ENCODE measurements around the gene OR6F1. TPM values are rescaled to one million over a fixed set of nuclear protein-coding genes. Genes with fewer than 3 reads are reported as not detected.

The OR6F1 gene
- total and polyA plus RNA-seq, 2 experiments from 2014 or later, result not detected

DNA sequence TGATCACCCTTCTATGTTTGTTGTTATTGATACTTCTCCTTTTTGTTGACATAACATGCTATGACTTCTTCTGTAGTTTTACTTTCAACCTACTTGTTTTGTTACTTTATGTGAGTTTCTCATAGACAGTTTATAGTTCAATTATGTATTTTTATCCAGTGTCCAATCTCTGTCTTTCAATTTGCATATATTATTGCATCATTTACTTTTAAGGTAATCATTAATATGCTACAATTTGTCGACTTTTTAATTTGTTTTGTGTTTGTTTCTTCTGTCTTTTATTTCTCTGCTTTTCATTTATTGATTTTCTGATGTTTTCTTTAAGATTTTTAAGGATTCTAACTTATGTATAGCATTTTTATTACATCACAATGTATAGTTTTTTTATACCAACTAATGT lies 47.2 kb downstream of the OR6F1 start:
- no peaks in the 10 kb centered on the region for H3K36me3 ChIP-seq (ENCODE audit: insufficient read depth)
- no peak overlapping the region for H3K4me3 Mint-ChIP-seq
- TF ChIP-seq CREB1 (CRISPR knock-in tag; IDR thresholded peaks at IDR 0.05; ENCODE audit: low read depth), result no peak
- TF ChIP-seq JUNB (IDR thresholded peaks at IDR 0.05; ENCODE audit: unreplicated experiment), result no peak
- no peak for TF ChIP-seq ZNF331 (CRISPR knock-in tag; IDR thresholded peaks at IDR 0.05; ENCODE audit: low read depth)
- TF ChIP-seq, protein P1, sequence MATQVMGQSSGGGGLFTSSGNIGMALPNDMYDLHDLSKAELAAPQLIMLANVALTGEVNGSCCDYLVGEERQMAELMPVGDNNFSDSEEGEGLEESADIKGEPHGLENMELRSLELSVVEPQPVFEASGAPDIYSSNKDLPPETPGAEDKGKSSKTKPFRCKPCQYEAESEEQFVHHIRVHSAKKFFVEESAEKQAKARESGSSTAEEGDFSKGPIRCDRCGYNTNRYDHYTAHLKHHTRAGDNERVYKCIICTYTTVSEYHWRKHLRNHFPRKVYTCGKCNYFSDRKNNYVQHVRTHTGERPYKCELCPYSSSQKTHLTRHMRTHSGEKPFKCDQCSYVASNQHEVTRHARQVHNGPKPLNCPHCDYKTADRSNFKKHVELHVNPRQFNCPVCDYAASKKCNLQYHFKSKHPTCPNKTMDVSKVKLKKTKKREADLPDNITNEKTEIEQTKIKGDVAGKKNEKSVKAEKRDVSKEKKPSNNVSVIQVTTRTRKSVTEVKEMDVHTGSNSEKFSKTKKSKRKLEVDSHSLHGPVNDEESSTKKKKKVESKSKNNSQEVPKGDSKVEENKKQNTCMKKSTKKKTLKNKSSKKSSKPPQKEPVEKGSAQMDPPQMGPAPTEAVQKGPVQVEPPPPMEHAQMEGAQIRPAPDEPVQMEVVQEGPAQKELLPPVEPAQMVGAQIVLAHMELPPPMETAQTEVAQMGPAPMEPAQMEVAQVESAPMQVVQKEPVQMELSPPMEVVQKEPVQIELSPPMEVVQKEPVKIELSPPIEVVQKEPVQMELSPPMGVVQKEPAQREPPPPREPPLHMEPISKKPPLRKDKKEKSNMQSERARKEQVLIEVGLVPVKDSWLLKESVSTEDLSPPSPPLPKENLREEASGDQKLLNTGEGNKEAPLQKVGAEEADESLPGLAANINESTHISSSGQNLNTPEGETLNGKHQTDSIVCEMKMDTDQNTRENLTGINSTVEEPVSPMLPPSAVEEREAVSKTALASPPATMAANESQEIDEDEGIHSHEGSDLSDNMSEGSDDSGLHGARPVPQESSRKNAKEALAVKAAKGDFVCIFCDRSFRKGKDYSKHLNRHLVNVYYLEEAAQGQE (IDR thresholded peaks at IDR 0.05; ENCODE audit: unreplicated experiment), result no peak
- no peak for TF ChIP-seq NANOG (IDR thresholded peaks at IDR 0.05; ENCODE audit: borderline replicate concordance)
- TF ChIP-seq, protein P2, sequence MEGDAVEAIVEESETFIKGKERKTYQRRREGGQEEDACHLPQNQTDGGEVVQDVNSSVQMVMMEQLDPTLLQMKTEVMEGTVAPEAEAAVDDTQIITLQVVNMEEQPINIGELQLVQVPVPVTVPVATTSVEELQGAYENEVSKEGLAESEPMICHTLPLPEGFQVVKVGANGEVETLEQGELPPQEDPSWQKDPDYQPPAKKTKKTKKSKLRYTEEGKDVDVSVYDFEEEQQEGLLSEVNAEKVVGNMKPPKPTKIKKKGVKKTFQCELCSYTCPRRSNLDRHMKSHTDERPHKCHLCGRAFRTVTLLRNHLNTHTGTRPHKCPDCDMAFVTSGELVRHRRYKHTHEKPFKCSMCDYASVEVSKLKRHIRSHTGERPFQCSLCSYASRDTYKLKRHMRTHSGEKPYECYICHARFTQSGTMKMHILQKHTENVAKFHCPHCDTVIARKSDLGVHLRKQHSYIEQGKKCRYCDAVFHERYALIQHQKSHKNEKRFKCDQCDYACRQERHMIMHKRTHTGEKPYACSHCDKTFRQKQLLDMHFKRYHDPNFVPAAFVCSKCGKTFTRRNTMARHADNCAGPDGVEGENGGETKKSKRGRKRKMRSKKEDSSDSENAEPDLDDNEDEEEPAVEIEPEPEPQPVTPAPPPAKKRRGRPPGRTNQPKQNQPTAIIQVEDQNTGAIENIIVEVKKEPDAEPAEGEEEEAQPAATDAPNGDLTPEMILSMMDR (conservative IDR thresholded peaks at IDR 0.05; ENCODE audit: low read depth in 2 of 2), result no peak
- TF ChIP-seq POLR2AphosphoS5 (IDR thresholded peaks at IDR 0.05; ENCODE audit: low read depth), result no peak
- no peak overlapping the region for H3K4me2 ChIP-seq
- H3F3A ChIP-seq (replicated peaks; ENCODE audit: low read depth), result no peaks in the 10 kb centered on the region
- no peak for DNase-seq (ENCODE audit: low spot score)
- no peaks in the 10 kb centered on the region for H3K9me2 ChIP-seq (ENCODE audit: insufficient read depth)
- H3K27me3 ChIP-seq (ENCODE audit: insufficient read depth), result no peaks in the 10 kb centered on the region
- ATAC-seq, result no peak
- H3K4me1 ChIP-seq (ENCODE audit: insufficient read depth), result no peaks in the 10 kb centered on the region
- no peak overlapping the region for H3K27ac Mint-ChIP-seq
- peaks cover 5% of the 10 kb centered on the region for H3K9me3 Mint-ChIP-seq
- H3K79me2 ChIP-seq (replicated peaks; ENCODE audit: insufficient read depth), result no peaks in the 10 kb centered on the region
- no peaks in the 10 kb centered on the region for H3K27me3 Mint-ChIP-seq (ENCODE audit: insufficient read depth, low read depth, poor library complexity)
- H3K36me3 Mint-ChIP-seq (ENCODE audit: low read depth), result peaks cover 4% of the 10 kb centered on the region; the same call in 2 of the 3 replicates
- H3K27ac ChIP-seq (ENCODE audit: low read depth), result no peak overlapping the region
- no peaks in the 10 kb centered on the region for H3K4me1 Mint-ChIP-seq
- H4K20me1 ChIP-seq (replicated peaks; ENCODE audit: insufficient read depth), result no peaks in the 10 kb centered on the region
- H3K4me3 ChIP-seq, result no peak overlapping the region
- H2AFZ ChIP-seq, result no peak overlapping the region

Other genes starting within 250 kb of the OR6F1 start
- not detected in 2 replicates for gene OR2C3, start 180.2 kb downstream of the OR6F1 start, total RNA-seq (2014; rRNA removed; shearing (Covaris generic))
- not detected in 2 replicates for gene OR2C3, start 180.2 kb downstream of the OR6F1 start, polyA plus RNA-seq (2016; fragmentation: Nextera tagmentation; extraction: Ambion mirVana)
- gene GCSAML, start 167.5 kb downstream of the OR6F1 start, total RNA-seq (2014; rRNA removed; shearing (Covaris generic)), result not detected in 2 replicates
- gene GCSAML, start 167.5 kb downstream of the OR6F1 start, polyA plus RNA-seq (2016; fragmentation: Nextera tagmentation; extraction: Ambion mirVana), result not detected in 2 replicates
- gene OR2G2, start 128.3 kb downstream of the OR6F1 start, total RNA-seq (2014; rRNA removed; shearing (Covaris generic)), result not detected in 2 replicates
- not detected in 2 replicates for gene OR2G2, start 128.3 kb downstream of the OR6F1 start, polyA plus RNA-seq (2016; fragmentation: Nextera tagmentation; extraction: Ambion mirVana)
- not detected in 2 replicates for gene OR2G3, start 111.1 kb downstream of the OR6F1 start, total RNA-seq (2014; rRNA removed; shearing (Covaris generic))
- not detected in 2 replicates for gene OR2G3, start 111.1 kb downstream of the OR6F1 start, polyA plus RNA-seq (2016; fragmentation: Nextera tagmentation; extraction: Ambion mirVana)
- gene OR13G1, start 36.9 kb downstream of the OR6F1 start, total RNA-seq (2014; rRNA removed; shearing (Covaris generic)), result not detected in 2 replicates
- gene OR13G1, start 36.9 kb downstream of the OR6F1 start, polyA plus RNA-seq (2016; fragmentation: Nextera tagmentation; extraction: Ambion mirVana), result not detected in 2 replicates
- gene OR14K1, start 22.0 kb upstream of the OR6F1 start, total RNA-seq (2014; rRNA removed; shearing (Covaris generic)), result 0.31 TPM in 1 of 2 replicates, not detected in the other
- gene OR14K1, start 22.0 kb upstream of the OR6F1 start, polyA plus RNA-seq (2016; fragmentation: Nextera tagmentation; extraction: Ambion mirVana), result not detected in 2 replicates
- not detected in 2 replicates for gene OR14A2, start 31.5 kb upstream of the OR6F1 start, total RNA-seq (2014; rRNA removed; shearing (Covaris generic))
- gene OR14A2, start 31.5 kb upstream of the OR6F1 start, polyA plus RNA-seq (2016; fragmentation: Nextera tagmentation; extraction: Ambion mirVana), result 0.60 TPM in 1 of 2 replicates, not detected in the other
- not detected in 2 replicates for gene OR1C1, start 43.9 kb upstream of the OR6F1 start, total RNA-seq (2014; rRNA removed; shearing (Covaris generic))
- gene OR1C1, start 43.9 kb upstream of the OR6F1 start, polyA plus RNA-seq (2016; fragmentation: Nextera tagmentation; extraction: Ambion mirVana), result 0.21 TPM in 1 of 2 replicates, not detected in the other
- gene OR14A16, start 107.5 kb upstream of the OR6F1 start, total RNA-seq (2014; rRNA removed; shearing (Covaris generic)), result not detected in 2 replicates
- 0.21 and 0.34 TPM in 2 replicates for gene OR14A16, start 107.5 kb upstream of the OR6F1 start, polyA plus RNA-seq (2016; fragmentation: Nextera tagmentation; extraction: Ambion mirVana)
- not detected in 2 replicates for gene OR11L1, start 125.2 kb upstream of the OR6F1 start, total RNA-seq (2014; rRNA removed; shearing (Covaris generic))
- gene OR11L1, start 125.2 kb upstream of the OR6F1 start, polyA plus RNA-seq (2016; fragmentation: Nextera tagmentation; extraction: Ambion mirVana), result not detected in 2 replicates
- gene TRIM58, start 140.5 kb upstream of the OR6F1 start, total RNA-seq (2014; rRNA removed; shearing (Covaris generic)), result 3.4 and 4.3 TPM in 2 replicates
- gene TRIM58, start 140.5 kb upstream of the OR6F1 start, polyA plus RNA-seq (2016; fragmentation: Nextera tagmentation; extraction: Ambion mirVana), result 1.6 and 2.4 TPM in 2 replicates
- 0.45 and 1.9 TPM in 2 replicates for gene OR2W3, start 178.9 kb upstream of the OR6F1 start, total RNA-seq (2014; rRNA removed; shearing (Covaris generic))
- gene OR2W3, start 178.9 kb upstream of the OR6F1 start, polyA plus RNA-seq (2016; fragmentation: Nextera tagmentation; extraction: Ambion mirVana), result 0.31 TPM in 1 of 2 replicates, not detected in the other
- not detected in 2 replicates for gene OR2T8, start 203.6 kb upstream of the OR6F1 start, total RNA-seq (2014; rRNA removed; shearing (Covaris generic))
- gene OR2T8, start 203.6 kb upstream of the OR6F1 start, polyA plus RNA-seq (2016; fragmentation: Nextera tagmentation; extraction: Ambion mirVana), result 0.40 TPM in 1 of 2 replicates, not detected in the other
- gene OR2AJ1, start 208.2 kb upstream of the OR6F1 start, total RNA-seq (2014; rRNA removed; shearing (Covaris generic)), result not detected in 2 replicates
- gene OR2AJ1, start 208.2 kb upstream of the OR6F1 start, polyA plus RNA-seq (2016; fragmentation: Nextera tagmentation; extraction: Ambion mirVana), result not detected in 2 replicates
- gene OR2L8, start 232.2 kb upstream of the OR6F1 start, total RNA-seq (2014; rRNA removed; shearing (Covaris generic)), result not detected in 2 replicates
- gene OR2L8, start 232.2 kb upstream of the OR6F1 start, polyA plus RNA-seq (2016; fragmentation: Nextera tagmentation; extraction: Ambion mirVana), result not detected in 2 replicates
- gene OR2AK2, start 248.6 kb upstream of the OR6F1 start, total RNA-seq (2014; rRNA removed; shearing (Covaris generic)), result 0.35 TPM in 1 of 2 replicates, not detected in the other
- gene OR2AK2, start 248.6 kb upstream of the OR6F1 start, polyA plus RNA-seq (2016; fragmentation: Nextera tagmentation; extraction: Ambion mirVana), result not detected in 2 replicates

Measured in GM23338 (cell line).